Keratinocyte (primary cell): ENCODE results near the gene TRMT112. TPM values are rescaled to one million over a fixed set of nuclear protein-coding genes. Genes with fewer than 3 reads are reported as not detected.

ENCODE experiments used
- DNase-seq: peaks from one replicate; pipeline ENCODE4 v3.0.0-alpha.2; 2011; ENCODE audit warnings: low read depth, missing footprints, low spot score
- FAIRE-seq: peaks from 2 replicates; lab custom pipeline; 2011; peaks lifted over from hg19 to GRCh38; lab: Jason Lieb, UNC
- H2AFZ ChIP-seq: 2 replicates; pipeline ENCODE4 v1.6.0; 2012; ENCODE audit warnings: low read length, control low read depth, inconsistent platforms; ENCODE audit not compliant: control insufficient read depth
- H3K27ac ChIP-seq: 2 replicates; pipeline ENCODE4 v1.5.1; 2011; ENCODE audit warnings: low read length; ENCODE audit not compliant: control insufficient read depth, insufficient read depth
- H3K27me3 ChIP-seq: 3 replicates; pipeline ENCODE4 v1.6.0; 2011; ENCODE audit warnings: low read length; ENCODE audit not compliant: control insufficient read depth, insufficient read depth; ENCODE audit errors: extremely low read depth
- H3K36me3 ChIP-seq, 2 experiments: 2 replicates in 1 of 2; 3 replicates in 1 of 2; pipeline ENCODE4 v1.5.1; 2011; ENCODE audit warnings: low read length in 2 of 2, mild to moderate bottlenecking in 1 of 2; ENCODE audit not compliant: control insufficient read depth in 2 of 2, insufficient read depth in 2 of 2; ENCODE audit errors: extremely low read depth in 1 of 2
- H3K4me1 ChIP-seq: 3 replicates; pipeline ENCODE4 v1.5.1; 2011; ENCODE audit warnings: low read length; ENCODE audit not compliant: control insufficient read depth, insufficient read depth; ENCODE audit errors: extremely low read depth
- H3K4me2 ChIP-seq: 3 replicates; pipeline ENCODE4 v1.6.0; 2011; ENCODE audit warnings: low read depth, low read length; ENCODE audit not compliant: control insufficient read depth, insufficient read depth; ENCODE audit errors: extremely low read depth
- H3K4me3 ChIP-seq, 3 experiments: fragments of 200-600 bp in 1 of 3; sonication (generic) in 1 of 3; 2 replicates in 2 of 3; 3 replicates in 1 of 3; pipeline ENCODE4 v1.5.1; 2011 to 2016; ENCODE audit warnings: low read length in 3 of 3, mild to moderate bottlenecking in 3 of 3, control low read depth in 2 of 3, inconsistent platforms in 1 of 3, low read depth in 1 of 3, mixed read lengths in 1 of 3, mixed run types in 1 of 3, moderate library complexity in 1 of 3; ENCODE audit not compliant: control insufficient read depth in 2 of 3, insufficient read depth in 2 of 3; ENCODE audit errors: extremely low read depth in 1 of 3
- H3K79me2 ChIP-seq: 2 replicates; pipeline ENCODE4 v1.6.0; 2012; ENCODE audit warnings: low read length; ENCODE audit not compliant: control insufficient read depth, insufficient read depth
- H3K9ac ChIP-seq: 3 replicates; pipeline ENCODE4 v1.6.0; 2011; ENCODE audit warnings: low read length; ENCODE audit not compliant: control insufficient read depth, insufficient read depth; ENCODE audit errors: extremely low read depth
- H3K9me1 ChIP-seq: 3 replicates; pipeline ENCODE4 v1.6.0; 2011; ENCODE audit warnings: low read length; ENCODE audit not compliant: control insufficient read depth, insufficient read depth; ENCODE audit errors: extremely low read depth
- H3K9me3 ChIP-seq: 2 replicates; pipeline ENCODE4 v1.5.1; 2012; ENCODE audit warnings: low read depth, low read length; ENCODE audit not compliant: control insufficient read depth
- H4K20me1 ChIP-seq: 3 replicates; pipeline ENCODE4 v1.6.0; 2011; ENCODE audit warnings: low read length; ENCODE audit not compliant: control insufficient read depth, insufficient read depth; ENCODE audit errors: extremely low read depth
- CTCF ChIP-seq, 3 experiments: IDR thresholded peaks in 1 of 3; conservative IDR thresholded peaks in 1 of 3; optimal IDR thresholded peaks in 1 of 3; 2 replicates in 2 of 3; 3 replicates in 1 of 3; pipeline versions ENCODE3 to v1.5.1; 2011; ENCODE audit warnings: low read length in 3 of 3, mild to moderate bottlenecking in 3 of 3, moderate library complexity in 2 of 3, control low read depth in 1 of 3, inconsistent platforms in 1 of 3; ENCODE audit not compliant: insufficient read depth in 2 of 3; ENCODE audit errors: extremely low read depth in 1 of 3
- EZH2 ChIP-seq: IDR thresholded peaks from one replicate; pipeline ENCODE4 v1.6.1; 2012; ENCODE audit warnings: inconsistent platforms, mild to moderate bottlenecking, low read length, moderate library complexity
- dilution Hi-C: fragments of 300-500 bp; cut with MboI; formaldehyde crosslinking; loops from one replicate; pipeline ENCODE4 v1.7.0; 2020; ENCODE audit warnings: low sequenced_read_pairs; ENCODE audit not compliant: extremely low pct_ligation_motif_present
- polyA plus RNA-seq, 5 experiments: library from polyadenylated mRNA; depleted of rRNA in 3 of 5; stranded (reverse) in 3 of 5; stranded (forward) in 1 of 5; unstranded in 1 of 5; fragments of >200 nt; gene quantifications; 1 replicate in 1 of 5; 2 replicates in 3 of 5; 3 replicates in 1 of 5; pipeline versions ENCODE4 v1.2.1 to v1.2.3, GENCODE V29; 2011 to 2012; ENCODE audit warnings: missing spikeins in 2 of 5, low read depth in 1 of 5, low replicate concordance in 1 of 5

TRMT112 gene
- polyA plus RNA-seq, 1 donor (not counting 4 experiments of a cell fraction or from before 2014, with no cell fraction given), result 408 TPM

GRCh38 chr11:64362339-64362738 lies 45.0 kb upstream of the TRMT112 start:
- no peak overlapping the region for H3K27ac ChIP-seq
- H3K4me2 ChIP-seq, result no peak overlapping the region
- no peak overlapping the region for H2AFZ ChIP-seq
- H3K9me3 ChIP-seq, result no peaks in the 10 kb centered on the region
- FAIRE-seq (no peak), DNase-seq (no peak)
- peaks cover 35% of the 10 kb centered on the region for H3K4me1 ChIP-seq
- TF ChIP-seq EZH2 (no peak), CTCF (optimal IDR thresholded peaks at IDR 0.05 in 1 of 3, IDR thresholded peaks at IDR 0.05 in 1 of 3, conservative IDR thresholded peaks at IDR 0.05 in 1 of 3; ENCODE audit: extremely low read depth in 1 of 3, insufficient read depth in 2 of 3, low read length in 3 of 3) (no peak)
- H3K4me3 ChIP-seq, result no peak overlapping the region
- H3K27me3 ChIP-seq, result no peaks in the 10 kb centered on the region
- H3K36me3 ChIP-seq, result peaks cover 38 to 47% of the 10 kb centered on the region in 2 experiments
- peaks cover 37% of the 10 kb centered on the region for H3K79me2 ChIP-seq
- H3K9me1 ChIP-seq, result no peaks in the 10 kb centered on the region
- dilution Hi-C loops, result no loop called here
- H3K9ac ChIP-seq, result no peak overlapping the region
- peaks cover 14% of the 10 kb centered on the region for H4K20me1 ChIP-seq

GRCh38 chr11:64361659-64362058 lies 44.3 kb upstream of the TRMT112 start:
- H3K4me1 ChIP-seq, result peaks cover 39% of the 10 kb centered on the region
- dilution Hi-C loops, result no loop called here
- H3K27me3 ChIP-seq, result no peaks in the 10 kb centered on the region
- H3K4me2 ChIP-seq, result no peak overlapping the region
- no peak overlapping the region for H3K4me3 ChIP-seq
- peaks cover 37% of the 10 kb centered on the region for H3K79me2 ChIP-seq
- DNase-seq (no peak), FAIRE-seq (no peak)
- TF ChIP-seq EZH2 (no peak), CTCF (optimal IDR thresholded peaks at IDR 0.05 in 1 of 3, IDR thresholded peaks at IDR 0.05 in 1 of 3, conservative IDR thresholded peaks at IDR 0.05 in 1 of 3; ENCODE audit: extremely low read depth in 1 of 3, insufficient read depth in 2 of 3, low read length in 3 of 3) (no peak)
- no peak overlapping the region for H3K9ac ChIP-seq
- H3K9me3 ChIP-seq, result no peaks in the 10 kb centered on the region
- H3K36me3 ChIP-seq, result peaks cover 38 to 46% of the 10 kb centered on the region in 2 experiments
- H4K20me1 ChIP-seq, result peaks cover 14% of the 10 kb centered on the region
- no peak overlapping the region for H3K27ac ChIP-seq
- H3K9me1 ChIP-seq, result no peaks in the 10 kb centered on the region
- H2AFZ ChIP-seq, result no peak overlapping the region
